Transverse colon (tissue), 4 donors: ENCODE data around the gene GPR63.

ENCODE experiments used
- POLR2A ChIP-seq: fragments of 450-650 bp; IDR thresholded peaks from one replicate; pipeline ENCODE4 v1.6.1; 2016; ENCODE audit warnings: antibody characterized with exemption, mild to moderate bottlenecking, moderate library complexity
- POLR2AphosphoS5 ChIP-seq, 3 donors: sonication (generic); formaldehyde crosslinking; IDR thresholded peaks; one replicate each; pipeline ENCODE4 v1.6.1; 2016; ENCODE audit warnings: antibody characterized with exemption in 3 of 3
- TF ChIP-seq, protein P1 (sequence below), 5 experiments: fragments of 200-600 bp in 3 of 5; fragments of 450-650 bp in 2 of 5; sonication (generic) in 3 of 5; IDR thresholded peaks; 1 replicate in 2 of 5; 2 replicates in 3 of 5; pipeline ENCODE4 v1.5.1; 2016 to 2017; ENCODE audit warnings: antibody characterized with exemption in 5 of 5, inconsistent platforms in 3 of 5, mild to moderate bottlenecking in 2 of 5, moderate library complexity in 1 of 5

DNA sequence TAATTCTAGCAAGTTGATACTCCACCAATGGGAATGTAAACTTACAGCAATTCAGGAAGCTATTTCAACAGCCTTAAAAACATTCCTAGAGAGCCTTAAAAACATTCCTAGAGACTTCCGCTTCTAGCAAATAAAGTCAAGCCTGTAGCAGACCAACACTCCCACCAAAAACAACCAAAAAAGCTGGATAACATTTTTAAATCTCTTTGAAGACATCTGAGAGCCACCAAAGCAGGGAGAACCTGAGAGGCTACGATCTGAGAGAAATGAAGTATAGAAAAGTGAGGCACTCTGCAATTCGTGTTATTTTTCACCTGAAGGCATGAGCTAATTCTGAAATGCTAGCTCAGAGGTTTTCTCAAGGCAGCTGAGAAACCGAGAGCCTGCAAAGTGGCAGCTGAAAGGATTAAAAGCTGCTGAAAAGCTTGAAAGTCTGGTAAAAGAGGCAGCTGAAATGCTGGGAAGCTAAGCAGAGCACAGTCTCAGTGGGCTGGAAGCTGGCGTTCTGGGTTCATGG lies 20.9 kb downstream of the GPR63 start:
- TF ChIP-seq, protein P1, sequence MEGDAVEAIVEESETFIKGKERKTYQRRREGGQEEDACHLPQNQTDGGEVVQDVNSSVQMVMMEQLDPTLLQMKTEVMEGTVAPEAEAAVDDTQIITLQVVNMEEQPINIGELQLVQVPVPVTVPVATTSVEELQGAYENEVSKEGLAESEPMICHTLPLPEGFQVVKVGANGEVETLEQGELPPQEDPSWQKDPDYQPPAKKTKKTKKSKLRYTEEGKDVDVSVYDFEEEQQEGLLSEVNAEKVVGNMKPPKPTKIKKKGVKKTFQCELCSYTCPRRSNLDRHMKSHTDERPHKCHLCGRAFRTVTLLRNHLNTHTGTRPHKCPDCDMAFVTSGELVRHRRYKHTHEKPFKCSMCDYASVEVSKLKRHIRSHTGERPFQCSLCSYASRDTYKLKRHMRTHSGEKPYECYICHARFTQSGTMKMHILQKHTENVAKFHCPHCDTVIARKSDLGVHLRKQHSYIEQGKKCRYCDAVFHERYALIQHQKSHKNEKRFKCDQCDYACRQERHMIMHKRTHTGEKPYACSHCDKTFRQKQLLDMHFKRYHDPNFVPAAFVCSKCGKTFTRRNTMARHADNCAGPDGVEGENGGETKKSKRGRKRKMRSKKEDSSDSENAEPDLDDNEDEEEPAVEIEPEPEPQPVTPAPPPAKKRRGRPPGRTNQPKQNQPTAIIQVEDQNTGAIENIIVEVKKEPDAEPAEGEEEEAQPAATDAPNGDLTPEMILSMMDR (IDR thresholded peaks at IDR 0.05): no peak
- no peak for TF ChIP-seq POLR2A
- no peak for TF ChIP-seq POLR2AphosphoS5 (IDR thresholded peaks at IDR 0.05)
